ENCODE results near the gene PPM1A. TPM values are rescaled to one million over a fixed set of nuclear protein-coding genes. Genes with fewer than 3 reads are reported as not detected.

The PPM1A gene
- total and polyA plus RNA-seq, 2 of the 13 experiments (the other 11 are each of a cell fraction or from before 2014, with no cell fraction given) = 23.3 to 29.8 TPM

DNA sequence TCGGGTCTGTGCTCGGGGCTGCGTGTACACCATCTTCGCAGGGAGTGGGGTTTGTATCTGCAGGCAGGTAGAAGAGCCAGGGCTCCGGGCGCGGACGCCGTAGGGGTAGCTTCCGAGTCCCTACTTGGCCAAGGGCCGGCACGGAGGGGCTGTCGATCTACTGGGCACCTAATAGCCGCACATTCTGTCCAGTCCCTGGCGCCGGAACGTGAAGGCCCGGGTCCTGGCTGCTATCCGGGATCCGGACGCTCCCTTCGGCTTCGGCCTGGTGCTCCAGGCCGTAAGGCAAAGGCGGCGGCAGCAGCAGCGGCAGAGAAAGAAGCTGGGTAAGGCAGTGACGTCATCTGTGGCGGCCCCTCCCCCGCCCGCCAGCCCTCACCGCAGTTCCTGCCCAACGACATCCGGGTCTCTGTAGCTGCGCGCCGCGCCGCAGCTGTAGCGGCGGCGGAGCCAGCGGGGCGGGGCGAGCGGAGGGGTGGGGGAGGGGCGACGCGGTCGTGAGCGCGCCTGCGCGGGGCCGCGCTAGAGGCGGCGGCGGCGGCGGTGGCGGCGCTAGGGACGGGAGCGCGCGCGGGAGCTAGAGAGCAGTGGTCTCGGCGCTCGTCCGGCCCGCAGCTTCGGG, at the start of gene PPM1A (continued):
- TF ChIP-seq, protein P1, sequence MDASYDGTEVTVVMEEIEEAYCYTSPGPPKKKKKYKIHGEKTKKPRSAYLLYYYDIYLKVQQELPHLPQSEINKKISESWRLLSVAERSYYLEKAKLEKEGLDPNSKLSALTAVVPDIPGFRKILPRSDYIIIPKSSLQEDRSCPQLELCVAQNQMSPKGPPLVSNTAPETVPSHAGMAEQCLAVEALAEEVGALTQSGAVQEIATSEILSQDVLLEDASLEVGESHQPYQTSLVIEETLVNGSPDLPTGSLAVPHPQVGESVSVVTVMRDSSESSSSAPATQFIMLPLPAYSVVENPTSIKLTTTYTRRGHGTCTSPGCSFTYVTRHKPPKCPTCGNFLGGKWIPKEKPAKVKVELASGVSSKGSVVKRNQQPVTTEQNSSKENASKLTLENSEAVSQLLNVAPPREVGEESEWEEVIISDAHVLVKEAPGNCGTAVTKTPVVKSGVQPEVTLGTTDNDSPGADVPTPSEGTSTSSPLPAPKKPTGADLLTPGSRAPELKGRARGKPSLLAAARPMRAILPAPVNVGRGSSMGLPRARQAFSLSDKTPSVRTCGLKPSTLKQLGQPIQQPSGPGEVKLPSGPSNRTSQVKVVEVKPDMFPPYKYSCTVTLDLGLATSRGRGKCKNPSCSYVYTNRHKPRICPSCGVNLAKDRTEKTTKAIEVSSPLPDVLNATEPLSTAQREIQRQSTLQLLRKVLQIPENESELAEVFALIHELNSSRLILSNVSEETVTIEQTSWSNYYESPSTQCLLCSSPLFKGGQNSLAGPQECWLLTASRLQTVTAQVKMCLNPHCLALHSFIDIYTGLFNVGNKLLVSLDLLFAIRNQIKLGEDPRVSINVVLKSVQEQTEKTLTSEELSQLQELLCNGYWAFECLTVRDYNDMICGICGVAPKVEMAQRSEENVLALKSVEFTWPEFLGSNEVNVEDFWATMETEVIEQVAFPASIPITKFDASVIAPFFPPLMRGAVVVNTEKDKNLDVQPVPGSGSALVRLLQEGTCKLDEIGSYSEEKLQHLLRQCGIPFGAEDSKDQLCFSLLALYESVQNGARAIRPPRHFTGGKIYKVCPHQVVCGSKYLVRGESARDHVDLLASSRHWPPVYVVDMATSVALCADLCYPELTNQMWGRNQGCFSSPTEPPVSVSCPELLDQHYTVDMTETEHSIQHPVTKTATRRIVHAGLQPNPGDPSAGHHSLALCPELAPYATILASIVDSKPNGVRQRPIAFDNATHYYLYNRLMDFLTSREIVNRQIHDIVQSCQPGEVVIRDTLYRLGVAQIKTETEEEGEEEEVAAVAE (CRISPR knock-in tag; IDR thresholded peaks at IDR 0.05; ENCODE audit: borderline replicate concordance) = no peak; the same call in 1 of the 2 replicates
- no peak; the same call in 1 of the 2 replicates for TF ChIP-seq ZNF589 (CRISPR knock-in tag; conservative IDR thresholded peaks at IDR 0.05)
- TF ChIP-seq, protein P2, sequence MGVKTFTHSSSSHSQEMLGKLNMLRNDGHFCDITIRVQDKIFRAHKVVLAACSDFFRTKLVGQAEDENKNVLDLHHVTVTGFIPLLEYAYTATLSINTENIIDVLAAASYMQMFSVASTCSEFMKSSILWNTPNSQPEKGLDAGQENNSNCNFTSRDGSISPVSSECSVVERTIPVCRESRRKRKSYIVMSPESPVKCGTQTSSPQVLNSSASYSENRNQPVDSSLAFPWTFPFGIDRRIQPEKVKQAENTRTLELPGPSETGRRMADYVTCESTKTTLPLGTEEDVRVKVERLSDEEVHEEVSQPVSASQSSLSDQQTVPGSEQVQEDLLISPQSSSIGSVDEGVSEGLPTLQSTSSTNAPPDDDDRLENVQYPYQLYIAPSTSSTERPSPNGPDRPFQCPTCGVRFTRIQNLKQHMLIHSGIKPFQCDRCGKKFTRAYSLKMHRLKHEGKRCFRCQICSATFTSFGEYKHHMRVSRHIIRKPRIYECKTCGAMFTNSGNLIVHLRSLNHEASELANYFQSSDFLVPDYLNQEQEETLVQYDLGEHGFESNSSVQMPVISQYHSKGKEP (CRISPR knock-in tag; IDR thresholded peaks at IDR 0.05) = no peak
- TF ChIP-seq FOXK2 (IDR thresholded peaks at IDR 0.05) = no peak
- no peak for TF ChIP-seq ZNF354B (CRISPR knock-in tag; IDR thresholded peaks at IDR 0.05)
- peak; percentile 65; the same call in 1 of the 2 replicates for TF ChIP-seq ISL2 (CRISPR knock-in tag; IDR thresholded peaks at IDR 0.05)
- TF ChIP-seq, protein P3, sequence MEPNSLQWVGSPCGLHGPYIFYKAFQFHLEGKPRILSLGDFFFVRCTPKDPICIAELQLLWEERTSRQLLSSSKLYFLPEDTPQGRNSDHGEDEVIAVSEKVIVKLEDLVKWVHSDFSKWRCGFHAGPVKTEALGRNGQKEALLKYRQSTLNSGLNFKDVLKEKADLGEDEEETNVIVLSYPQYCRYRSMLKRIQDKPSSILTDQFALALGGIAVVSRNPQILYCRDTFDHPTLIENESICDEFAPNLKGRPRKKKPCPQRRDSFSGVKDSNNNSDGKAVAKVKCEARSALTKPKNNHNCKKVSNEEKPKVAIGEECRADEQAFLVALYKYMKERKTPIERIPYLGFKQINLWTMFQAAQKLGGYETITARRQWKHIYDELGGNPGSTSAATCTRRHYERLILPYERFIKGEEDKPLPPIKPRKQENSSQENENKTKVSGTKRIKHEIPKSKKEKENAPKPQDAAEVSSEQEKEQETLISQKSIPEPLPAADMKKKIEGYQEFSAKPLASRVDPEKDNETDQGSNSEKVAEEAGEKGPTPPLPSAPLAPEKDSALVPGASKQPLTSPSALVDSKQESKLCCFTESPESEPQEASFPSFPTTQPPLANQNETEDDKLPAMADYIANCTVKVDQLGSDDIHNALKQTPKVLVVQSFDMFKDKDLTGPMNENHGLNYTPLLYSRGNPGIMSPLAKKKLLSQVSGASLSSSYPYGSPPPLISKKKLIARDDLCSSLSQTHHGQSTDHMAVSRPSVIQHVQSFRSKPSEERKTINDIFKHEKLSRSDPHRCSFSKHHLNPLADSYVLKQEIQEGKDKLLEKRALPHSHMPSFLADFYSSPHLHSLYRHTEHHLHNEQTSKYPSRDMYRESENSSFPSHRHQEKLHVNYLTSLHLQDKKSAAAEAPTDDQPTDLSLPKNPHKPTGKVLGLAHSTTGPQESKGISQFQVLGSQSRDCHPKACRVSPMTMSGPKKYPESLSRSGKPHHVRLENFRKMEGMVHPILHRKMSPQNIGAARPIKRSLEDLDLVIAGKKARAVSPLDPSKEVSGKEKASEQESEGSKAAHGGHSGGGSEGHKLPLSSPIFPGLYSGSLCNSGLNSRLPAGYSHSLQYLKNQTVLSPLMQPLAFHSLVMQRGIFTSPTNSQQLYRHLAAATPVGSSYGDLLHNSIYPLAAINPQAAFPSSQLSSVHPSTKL (CRISPR knock-in tag; IDR thresholded peaks at IDR 0.05) = peak; percentile 44; the same call in 1 of the 2 replicates
- TF ChIP-seq ZNF296 (CRISPR knock-in tag; conservative IDR thresholded peaks at IDR 0.05) = no peak
- no peak for TF ChIP-seq STAG1 (CRISPR knock-in tag; IDR thresholded peaks at IDR 0.05)
- TF ChIP-seq, protein P4, sequence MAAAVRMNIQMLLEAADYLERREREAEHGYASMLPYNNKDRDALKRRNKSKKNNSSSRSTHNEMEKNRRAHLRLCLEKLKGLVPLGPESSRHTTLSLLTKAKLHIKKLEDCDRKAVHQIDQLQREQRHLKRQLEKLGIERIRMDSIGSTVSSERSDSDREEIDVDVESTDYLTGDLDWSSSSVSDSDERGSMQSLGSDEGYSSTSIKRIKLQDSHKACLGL (CRISPR knock-in tag; IDR thresholded peaks at IDR 0.05) = no peak; the same call in 1 of the 2 replicates
- no peak for TF ChIP-seq DNMT1 (CRISPR knock-in tag; IDR thresholded peaks at IDR 0.05)
- TF ChIP-seq NPAS2 (CRISPR knock-in tag; IDR thresholded peaks at IDR 0.05; ENCODE audit: borderline replicate concordance) = no peak
- TF ChIP-seq, protein P5, sequence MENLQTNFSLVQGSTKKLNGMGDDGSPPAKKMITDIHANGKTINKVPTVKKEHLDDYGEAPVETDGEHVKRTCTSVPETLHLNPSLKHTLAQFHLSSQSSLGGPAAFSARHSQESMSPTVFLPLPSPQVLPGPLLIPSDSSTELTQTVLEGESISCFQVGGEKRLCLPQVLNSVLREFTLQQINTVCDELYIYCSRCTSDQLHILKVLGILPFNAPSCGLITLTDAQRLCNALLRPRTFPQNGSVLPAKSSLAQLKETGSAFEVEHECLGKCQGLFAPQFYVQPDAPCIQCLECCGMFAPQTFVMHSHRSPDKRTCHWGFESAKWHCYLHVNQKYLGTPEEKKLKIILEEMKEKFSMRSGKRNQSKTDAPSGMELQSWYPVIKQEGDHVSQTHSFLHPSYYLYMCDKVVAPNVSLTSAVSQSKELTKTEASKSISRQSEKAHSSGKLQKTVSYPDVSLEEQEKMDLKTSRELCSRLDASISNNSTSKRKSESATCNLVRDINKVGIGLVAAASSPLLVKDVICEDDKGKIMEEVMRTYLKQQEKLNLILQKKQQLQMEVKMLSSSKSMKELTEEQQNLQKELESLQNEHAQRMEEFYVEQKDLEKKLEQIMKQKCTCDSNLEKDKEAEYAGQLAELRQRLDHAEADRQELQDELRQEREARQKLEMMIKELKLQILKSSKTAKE (CRISPR knock-in tag; IDR thresholded peaks at IDR 0.05; ENCODE audit: borderline replicate concordance) = peak; percentile 56
- TF ChIP-seq, protein P6, sequence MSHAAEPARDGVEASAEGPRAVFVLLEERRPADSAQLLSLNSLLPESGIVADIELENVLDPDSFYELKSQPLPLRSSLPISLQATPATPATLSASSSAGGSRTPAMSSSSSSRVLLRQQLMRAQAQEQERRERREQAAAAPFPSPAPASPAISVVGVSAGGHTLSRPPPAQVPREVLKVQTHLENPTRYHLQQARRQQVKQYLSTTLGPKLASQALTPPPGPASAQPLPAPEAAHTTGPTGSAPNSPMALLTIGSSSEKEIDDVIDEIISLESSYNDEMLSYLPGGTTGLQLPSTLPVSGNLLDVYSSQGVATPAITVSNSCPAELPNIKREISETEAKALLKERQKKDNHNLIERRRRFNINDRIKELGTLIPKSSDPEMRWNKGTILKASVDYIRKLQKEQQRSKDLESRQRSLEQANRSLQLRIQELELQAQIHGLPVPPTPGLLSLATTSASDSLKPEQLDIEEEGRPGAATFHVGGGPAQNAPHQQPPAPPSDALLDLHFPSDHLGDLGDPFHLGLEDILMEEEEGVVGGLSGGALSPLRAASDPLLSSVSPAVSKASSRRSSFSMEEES (CRISPR knock-in tag; IDR thresholded peaks at IDR 0.05) = peak; percentile 37; the same call in 1 of the 2 replicates
- TF ChIP-seq SP2 (CRISPR knock-in tag; IDR thresholded peaks at IDR 0.05) = peak; percentile 43
